Muscle layer of colon (tissue), 2 donors: ENCODE results near the gene BCL2L12.

Experiments used
- H3K27ac ChIP-seq: one replicate; pipeline ENCODE4 v1.7.0; 2013; ENCODE audit warnings: low read depth, mild to moderate bottlenecking, low read length, moderate library complexity
- H3K27me3 ChIP-seq, 2 donors: one replicate each; pipeline ENCODE4 v1.7.0; 2013; ENCODE audit warnings: low read length in 2 of 2, mild to moderate bottlenecking in 2 of 2; ENCODE audit not compliant: insufficient read depth in 2 of 2, control insufficient read depth in 1 of 2
- H3K36me3 ChIP-seq: one replicate; pipeline ENCODE4 v1.7.0; 2013; ENCODE audit warnings: mild to moderate bottlenecking, low read length; ENCODE audit not compliant: insufficient read depth
- H3K4me1 ChIP-seq: one replicate; pipeline ENCODE4 v1.7.0; 2013; ENCODE audit warnings: mild to moderate bottlenecking, low read length; ENCODE audit not compliant: insufficient read depth
- H3K4me3 ChIP-seq, 2 donors: one replicate each; pipeline ENCODE4 v1.7.0; 2013; ENCODE audit warnings: low read length in 2 of 2, low read depth in 1 of 2, mild to moderate bottlenecking in 1 of 2, moderate library complexity in 1 of 2
- H3K9ac ChIP-seq: one replicate; pipeline ENCODE4 v1.7.0; 2013; ENCODE audit warnings: low read length
- H3K9me3 ChIP-seq: one replicate; pipeline ENCODE4 v1.7.0; 2013; ENCODE audit warnings: mild to moderate bottlenecking, low read length
- donor health status: abdominal sarcoma.
- donor health status: Adenocarcinoma of cecum.

Gene BCL2L12

GRCh38 chr19:49682274-49682673, 16.5 kb downstream of the BCL2L12 start:
- Histone ChIP-seq H3K9me3 (no peaks in the 10 kb centered on the region), H3K4me1 (peaks cover 28% of the 10 kb centered on the region), H3K27ac (no peak overlapping the region), H3K4me3 (no peak overlapping the region), H3K27me3 (peaks cover 0 to 3% of the 10 kb centered on the region in 2 donors), H3K36me3 (peaks cover 47% of the 10 kb centered on the region), H3K9ac (no peak overlapping the region)

- H3K4me1 ChIP-seq = peaks cover 24% of the 10 kb centered on the region
- no peak overlapping the region for H3K9ac ChIP-seq
- no peak overlapping the region for H3K4me3 ChIP-seq
- no peaks in the 10 kb centered on the region for H3K9me3 ChIP-seq
- no peak overlapping the region for H3K27ac ChIP-seq
- peaks cover 0 to 8% of the 10 kb centered on the region in 2 donors for H3K27me3 ChIP-seq
- peaks cover 53% of the 10 kb centered on the region for H3K36me3 ChIP-seq
Observed at GRCh38 chr19:49683814-49684250, 18.1 kb downstream of the BCL2L12 start.

GRCh38 chr19:49684251-49684982, 18.7 kb downstream of the BCL2L12 start:
- Histone ChIP-seq H3K27me3 (peaks cover 0 to 13% of the 10 kb centered on the region in 2 donors), H3K36me3 (peaks cover 53% of the 10 kb centered on the region), H3K9me3 (no peaks in the 10 kb centered on the region), H3K4me1 (peaks cover 18% of the 10 kb centered on the region), H3K4me3 (no peak overlapping the region), H3K9ac (no peak overlapping the region), H3K27ac (no peak overlapping the region)

- H3K9ac ChIP-seq = no peak overlapping the region
- no peak overlapping the region for H3K27ac ChIP-seq
Observed at GRCh38 chr19:49684983-49685553, 19.3 kb downstream of the BCL2L12 start.

GRCh38 chr19:49685845-49686332, 20.2 kb downstream of the BCL2L12 start:
- peaks cover 15% of the 10 kb centered on the region for H3K4me1 ChIP-seq
- H3K27me3 ChIP-seq = peaks cover 11 to 28% of the 10 kb centered on the region in 2 donors
- no peak overlapping the region for H3K4me3 ChIP-seq
- no peak overlapping the region for H3K27ac ChIP-seq
- no peaks in the 10 kb centered on the region for H3K9me3 ChIP-seq
- H3K9ac ChIP-seq = no peak overlapping the region
- H3K36me3 ChIP-seq = peaks cover 53% of the 10 kb centered on the region

More at GRCh38 chr19:49684983-49685553, 19.3 kb downstream of the BCL2L12 start:
- peaks cover 15% of the 10 kb centered on the region for H3K4me1 ChIP-seq
- H3K9me3 ChIP-seq = no peaks in the 10 kb centered on the region
- peaks cover 53% of the 10 kb centered on the region for H3K36me3 ChIP-seq
- peaks cover 3 to 20% of the 10 kb centered on the region in 2 donors for H3K27me3 ChIP-seq
- no peak overlapping the region for H3K4me3 ChIP-seq

- Histone ChIP-seq H3K9ac (no peak overlapping the region), H3K4me1 (peaks cover 18% of the 10 kb centered on the region), H3K27ac (no peak overlapping the region), H3K27me3 (peaks cover 17 to 35% of the 10 kb centered on the region in 2 donors), H3K36me3 (peaks cover 49% of the 10 kb centered on the region), H3K4me3 (no peak overlapping the region), H3K9me3 (no peaks in the 10 kb centered on the region)
Observed at GRCh38 chr19:49686503-49687088, 20.9 kb downstream of the BCL2L12 start.

GRCh38 chr19:49687150-49687549, 21.4 kb downstream of the BCL2L12 start:
- Histone ChIP-seq H3K9me3 (no peaks in the 10 kb centered on the region), H3K27ac (no peak overlapping the region), H3K36me3 (peaks cover 46% of the 10 kb centered on the region), H3K4me3 (no peak overlapping the region), H3K9ac (no peak overlapping the region), H3K27me3 (peaks cover 22 to 40% of the 10 kb centered on the region in 2 donors), H3K4me1 (peaks cover 20% of the 10 kb centered on the region)

- no peak overlapping the region for H3K9ac ChIP-seq
- H3K36me3 ChIP-seq = peaks cover 40% of the 10 kb centered on the region
- no peaks in the 10 kb centered on the region for H3K9me3 ChIP-seq
- H3K4me3 ChIP-seq = no peak overlapping the region
- peaks cover 20% of the 10 kb centered on the region for H3K4me1 ChIP-seq
- H3K27me3 ChIP-seq = peaks cover 24 to 42% of the 10 kb centered on the region in 2 donors
- no peak overlapping the region for H3K27ac ChIP-seq
Observed at GRCh38 chr19:49687566-49688316, 22.0 kb downstream of the BCL2L12 start.

GRCh38 chr19:49688531-49689132, 22.9 kb downstream of the BCL2L12 start:
- Histone ChIP-seq H3K27me3 (peaks cover 24 to 42% of the 10 kb centered on the region in 2 donors), H3K36me3 (peaks cover 34% of the 10 kb centered on the region), H3K9me3 (no peaks in the 10 kb centered on the region), H3K9ac (no peak overlapping the region), H3K27ac (no peak overlapping the region), H3K4me3 (no peak overlapping the region), H3K4me1 (peaks cover 20% of the 10 kb centered on the region)

- H3K27ac ChIP-seq = no peak within 1 kb of the TSS
- H3K9me3 ChIP-seq = no peaks in the 10 kb centered on the region
- H3K27me3 ChIP-seq = peaks cover 24 to 42% of the 10 kb centered on the region in 2 donors
- H3K9ac ChIP-seq = no peak within 1 kb of the TSS
- H3K36me3 ChIP-seq = peaks cover 26% of the 10 kb centered on the region
- peak within 1 kb of the TSS; percentile 27 to 68 for H3K4me3 ChIP-seq
- H3K4me1 ChIP-seq = peaks cover 20% of the 10 kb centered on the region
Observed at GRCh38 chr19:49689133-49690078, 23.7 kb downstream of the BCL2L12 start, which contains the start of gene ADM5. TSS of gene ADM5 (plus strand) at chr19:49689594. CDS start at chr19:49689838, 244 bp downstream.
